Measurements from ENCODE around the gene CRAMP1.

Gene CRAMP1

DNA sequence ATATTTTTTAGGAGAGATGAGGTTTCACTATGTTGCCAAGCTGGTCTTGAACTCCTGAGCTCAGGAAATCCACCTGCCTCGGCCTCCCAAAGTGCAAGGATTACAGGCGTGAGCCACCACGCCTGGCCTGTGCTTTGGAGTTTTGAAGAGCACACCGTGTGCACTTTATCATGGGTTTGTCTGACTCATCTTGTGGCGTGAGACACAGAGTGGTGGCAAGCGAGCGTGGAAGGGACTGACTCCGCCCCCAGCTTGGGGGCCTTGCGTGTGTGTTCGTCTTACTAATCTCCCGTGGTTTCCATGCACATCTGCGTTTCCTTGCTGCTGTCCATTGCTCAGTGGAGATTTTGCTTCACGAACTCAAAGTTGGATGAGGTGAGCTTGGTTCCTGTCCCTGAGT lies 22.9 kb downstream of the CRAMP1 start:
- no peak for DNase-seq (ENCODE audit: low spot score)

DNA sequence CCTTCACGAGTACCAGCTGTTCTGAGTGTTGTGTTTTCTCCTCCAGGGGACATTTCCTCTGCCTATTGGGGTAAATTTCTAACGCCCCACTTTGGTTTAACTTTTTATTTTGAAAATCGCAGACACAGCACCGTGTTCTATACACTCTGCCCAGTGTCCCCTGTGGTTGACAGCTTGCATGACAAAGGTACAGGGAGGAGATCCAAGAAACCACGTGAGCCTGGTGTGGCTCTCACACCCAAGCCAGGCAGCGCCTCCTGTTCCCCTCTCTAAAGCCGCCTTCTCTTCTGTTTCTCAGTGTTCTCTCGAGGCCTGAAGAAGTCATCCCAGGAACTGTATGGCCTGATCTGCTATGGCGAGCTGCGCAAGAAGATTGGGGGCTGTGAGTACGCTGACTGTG lies 25.4 kb downstream of the CRAMP1 start:
- DNase-seq (ENCODE audit: low spot score): no peak

DNA sequence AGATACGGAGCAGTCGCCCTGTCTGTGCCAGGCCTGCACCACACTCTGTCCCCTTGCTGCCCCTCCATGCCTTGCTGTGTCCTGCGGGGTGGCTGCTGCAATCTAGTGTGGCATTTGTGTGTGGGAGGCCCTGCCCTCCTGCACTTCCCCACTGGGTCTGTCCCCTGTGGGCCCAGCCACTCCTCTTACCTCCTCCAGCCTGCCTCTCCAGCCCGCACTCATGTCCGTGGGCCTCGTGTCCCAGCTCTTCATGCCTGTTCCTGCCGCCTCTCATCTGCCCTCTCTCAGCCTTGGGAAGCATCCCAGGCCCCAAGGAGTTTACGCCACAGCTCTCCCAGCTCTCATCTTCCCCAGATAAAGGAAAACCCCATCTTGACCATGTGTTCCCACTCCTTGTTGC lies 26.6 kb downstream of the CRAMP1 start:
- DNase-seq (ENCODE audit: low spot score): no peak

GRCh38 chr16:1639282-1639681 lies 27.1 kb downstream of the CRAMP1 start:
- no peak for DNase-seq (ENCODE audit: low spot score)

DNA sequence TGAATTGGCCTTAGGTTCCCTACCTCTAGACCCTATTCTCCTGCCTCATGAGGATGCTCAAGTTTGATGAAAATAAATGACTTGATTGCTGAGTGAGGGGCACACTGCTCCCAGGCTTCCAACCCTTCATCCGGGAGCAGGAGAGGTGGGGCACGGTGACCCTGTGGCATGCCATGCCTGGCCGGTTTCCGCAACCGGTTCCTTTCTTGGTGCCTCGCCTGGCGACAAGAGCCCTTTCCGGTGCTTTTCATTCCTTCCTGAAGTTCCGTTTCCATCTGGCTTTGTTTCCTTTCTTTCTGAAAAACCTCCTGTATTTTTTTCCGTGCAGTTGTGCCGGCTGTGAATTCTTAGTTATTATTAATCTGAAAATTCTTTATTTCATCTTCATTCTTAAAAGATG lies 27.7 kb downstream of the CRAMP1 start:
- no peak for DNase-seq (ENCODE audit: low spot score)

DNA sequence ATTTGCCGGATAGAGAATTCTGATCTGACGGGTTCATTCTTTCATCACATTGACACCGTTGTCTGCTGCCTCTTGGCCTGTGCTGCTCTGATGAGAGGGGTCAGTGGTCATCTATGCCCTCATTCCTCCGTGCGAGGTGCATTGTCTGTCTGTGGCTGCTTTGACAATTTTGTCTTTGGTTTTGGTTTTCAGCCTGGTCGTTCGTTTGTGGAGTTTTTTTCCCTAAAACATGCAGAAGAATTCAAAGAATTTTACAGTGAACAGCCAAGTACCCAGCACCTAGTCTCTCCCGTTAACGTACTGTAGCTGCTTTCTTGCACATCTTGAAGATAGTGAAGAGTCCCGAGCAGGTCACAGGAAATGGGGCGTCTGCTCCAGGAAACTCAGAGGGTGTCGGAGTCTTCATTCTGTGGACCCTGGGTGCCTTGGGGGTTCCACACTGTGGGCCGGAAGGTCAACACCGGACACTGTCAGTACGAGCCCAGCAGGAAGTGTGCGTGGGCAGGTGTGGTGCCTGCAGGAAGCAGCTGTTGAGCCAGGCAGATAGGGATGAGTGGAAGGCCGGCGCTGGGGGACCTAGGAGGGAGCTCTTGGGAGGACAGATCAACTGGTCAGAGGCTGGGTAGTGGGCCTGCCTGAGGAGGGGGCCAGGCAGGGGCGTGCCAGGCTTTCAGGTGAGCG lies 28.2 kb downstream of the CRAMP1 start:
- no peak for DNase-seq (ENCODE audit: low spot score)

- DNase-seq (ENCODE audit: low spot score): no peak
Measured at GRCh38 chr16:1641261-1641660, 29.1 kb downstream of the CRAMP1 start.

- DNase-seq (ENCODE audit: low spot score): no peak
Measured at GRCh38 chr16:1642148-1642547, 30.0 kb downstream of the CRAMP1 start.

DNA sequence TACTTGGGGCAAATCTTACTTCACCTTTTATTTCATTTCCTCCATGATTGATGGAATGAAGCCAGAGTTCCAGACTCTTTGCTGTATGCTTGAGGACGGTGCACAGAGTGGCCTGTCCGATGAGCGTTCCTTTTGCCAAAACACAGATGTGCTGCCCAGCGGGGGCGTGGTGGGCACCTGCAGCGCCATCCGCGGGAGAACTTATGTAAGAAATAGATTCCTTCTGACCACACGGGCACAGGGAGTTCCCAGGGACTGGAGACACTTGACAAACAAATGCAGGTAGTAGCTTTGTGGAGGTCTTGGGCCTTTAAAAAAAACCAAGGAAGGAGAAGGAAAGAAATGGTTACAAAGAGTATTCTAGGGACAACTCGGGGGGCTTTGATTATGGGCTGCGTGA lies 30.6 kb downstream of the CRAMP1 start:
- no peak for DNase-seq (ENCODE audit: low spot score)

DNA sequence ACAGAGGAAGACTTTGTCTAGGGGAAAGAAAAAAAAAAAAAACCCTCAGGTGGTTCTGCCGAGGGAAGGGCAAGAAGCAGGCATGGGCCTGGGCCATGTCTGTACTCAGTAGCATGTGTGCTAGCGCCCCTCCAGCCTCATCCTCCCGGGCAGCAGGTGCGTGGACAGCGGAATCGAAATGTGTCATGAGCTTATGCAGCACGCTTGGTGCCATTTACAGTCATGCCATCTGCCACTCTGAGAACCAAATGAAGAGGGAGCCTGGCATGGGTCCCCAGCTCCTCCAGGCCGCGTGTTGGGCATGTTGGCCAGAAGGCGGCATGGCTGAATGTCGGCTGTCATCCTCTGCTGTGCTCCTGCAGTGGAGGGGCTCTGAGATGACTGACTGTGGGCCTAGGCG lies 31.4 kb downstream of the CRAMP1 start:
- DNase-seq (ENCODE audit: low spot score): no peak

GRCh38 chr16:1645914-1646525 lies 33.9 kb downstream of the CRAMP1 start:
- DNase-seq (ENCODE audit: low spot score): no peak

DNA sequence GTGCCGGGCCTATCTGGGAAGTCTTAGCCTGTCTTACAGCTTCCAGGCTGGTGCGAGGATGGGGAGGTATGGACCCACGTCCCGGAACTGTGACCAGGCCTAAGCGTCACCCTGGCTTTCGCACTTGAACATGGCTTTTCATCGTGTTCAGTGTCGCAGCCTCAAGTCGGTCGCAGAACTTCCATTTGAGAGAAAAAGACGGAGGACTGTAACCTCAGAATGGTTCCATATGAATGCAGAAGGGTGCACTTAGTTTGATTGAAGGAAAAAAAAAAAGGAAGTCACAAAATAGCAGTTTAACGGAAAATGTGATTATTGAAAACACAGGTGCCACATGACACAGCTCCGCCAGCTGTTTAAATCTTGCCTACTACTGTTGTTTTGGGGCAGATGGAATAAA lies 35.7 kb downstream of the CRAMP1 start:
- no peak for DNase-seq (ENCODE audit: low spot score)

- no peak for DNase-seq (ENCODE audit: low spot score)
Measured at GRCh38 chr16:1650131-1650530, 38.0 kb downstream of the CRAMP1 start.

DNA sequence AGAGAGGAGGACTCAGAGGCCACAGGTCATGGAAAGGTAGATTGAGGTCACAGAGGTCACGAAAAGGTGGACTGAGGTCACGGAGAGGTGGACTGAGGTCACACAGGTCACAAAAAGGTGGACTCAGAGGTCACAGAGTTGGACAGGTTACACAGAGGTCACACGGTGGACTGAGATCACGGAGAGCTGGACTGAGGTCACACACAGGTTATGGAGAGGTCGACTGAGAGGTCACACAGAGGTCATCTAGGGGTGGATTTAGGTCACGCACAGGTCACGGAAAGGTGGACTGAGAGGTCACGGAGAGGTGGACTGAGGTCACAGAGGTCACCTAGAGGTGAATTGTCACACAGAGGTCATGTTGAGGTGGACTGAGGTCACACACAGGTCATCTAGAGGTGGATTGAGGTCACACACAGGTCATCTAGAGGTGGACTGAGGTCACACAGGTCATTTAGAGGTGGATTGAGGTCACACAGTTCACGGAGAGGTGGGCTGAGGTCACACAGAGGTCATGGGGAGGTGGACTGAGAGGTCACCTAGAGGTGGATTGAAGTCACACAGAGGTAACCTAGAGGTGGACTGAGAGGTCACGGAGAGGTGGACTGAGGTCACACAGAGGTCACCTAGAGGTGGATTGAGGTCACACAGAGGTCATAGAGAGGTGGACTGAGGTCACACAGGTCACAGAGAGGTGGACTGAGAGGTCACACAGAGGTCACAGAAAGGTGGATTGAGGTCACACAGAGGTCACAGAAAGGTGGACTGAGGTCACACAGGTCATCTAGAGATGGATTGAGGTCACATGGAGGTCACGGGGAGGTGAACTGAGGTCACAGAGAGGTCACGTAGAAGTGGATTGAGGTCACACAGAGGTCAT lies 39.2 kb downstream of the CRAMP1 start:
- no peak for DNase-seq (ENCODE audit: low spot score)

DNA sequence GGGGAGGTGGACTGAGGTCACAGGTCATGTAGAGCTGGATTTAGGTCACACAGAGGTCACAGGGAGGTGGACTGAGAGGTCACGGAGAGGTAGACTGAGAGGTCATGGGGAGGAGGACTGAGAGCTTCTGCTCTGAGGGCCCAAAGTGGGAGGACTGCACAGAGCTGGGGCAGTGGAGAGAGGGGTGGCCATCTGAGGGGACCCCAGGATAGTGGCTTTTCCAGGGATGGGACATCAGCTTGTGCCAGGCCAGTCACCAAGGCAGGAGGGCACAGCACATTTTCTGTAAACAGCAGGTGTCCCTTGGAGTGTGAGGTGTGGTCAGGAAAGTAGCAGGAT lies 39.8 kb downstream of the CRAMP1 start:
- no peak for DNase-seq (ENCODE audit: low spot score)

- DNase-seq (ENCODE audit: low spot score): no peak
Measured at GRCh38 chr16:1653023-1653422, 40.9 kb downstream of the CRAMP1 start.

GRCh38 chr16:1654505-1655268 lies 42.5 kb downstream of the CRAMP1 start:
- DNase-seq (ENCODE audit: low spot score): no peak

GRCh38 chr16:1655269-1655807 lies 43.2 kb downstream of the CRAMP1 start:
- no peak for DNase-seq (ENCODE audit: low spot score)

- DNase-seq (ENCODE audit: low spot score): no peak
Measured at GRCh38 chr16:1655909-1656807, 44.0 kb downstream of the CRAMP1 start.

DNA sequence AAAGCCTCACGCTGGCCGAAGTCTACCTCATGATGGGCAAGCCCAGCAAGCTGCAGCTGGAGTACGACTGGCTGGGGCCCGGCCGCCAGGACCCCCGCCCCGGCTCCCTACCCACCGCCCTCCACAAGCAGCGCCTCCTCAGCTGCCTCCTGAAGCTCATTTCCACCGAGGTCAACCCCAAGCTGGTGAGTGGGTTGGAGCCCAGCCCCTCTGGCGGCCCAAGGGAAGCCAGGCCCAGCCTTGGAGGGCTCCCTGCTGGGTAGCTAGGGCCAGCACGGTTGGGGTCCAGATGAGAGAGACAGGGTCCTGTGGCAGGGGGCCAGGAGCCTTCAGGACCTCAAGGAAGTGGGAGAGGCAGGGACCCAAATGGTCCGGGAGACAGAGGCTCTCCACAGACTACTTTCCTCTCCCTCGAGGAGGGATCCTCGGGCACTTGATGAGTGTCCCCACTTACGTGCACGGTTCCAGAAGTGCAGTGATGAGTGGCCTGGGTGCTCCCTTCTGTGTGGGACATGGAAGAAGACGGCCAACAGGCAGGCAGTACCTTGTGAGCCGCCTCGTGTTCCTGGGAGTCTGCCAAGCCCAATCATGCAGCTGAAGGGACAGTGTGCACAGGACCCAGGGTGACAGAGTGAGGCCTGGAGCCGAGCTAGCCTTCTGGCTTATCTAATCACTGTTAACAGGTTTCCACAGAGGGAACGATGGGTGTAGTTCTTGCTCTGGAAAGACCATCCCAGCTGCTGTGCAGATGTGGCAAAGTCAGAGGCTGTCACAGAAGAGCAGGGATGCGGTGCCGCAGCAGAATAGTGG lies 44.9 kb downstream of the CRAMP1 start:
- DNase-seq (ENCODE audit: low spot score): no peak

Measured in RKO (cell line).